Measurements from ENCODE around the gene APOBEC3G. TPM values are rescaled to one million over a fixed set of nuclear protein-coding genes. Genes with fewer than 3 reads are reported as not detected.

The APOBEC3G gene
- total RNA-seq, 5 donors from 2014 or later (not counting 1 experiment from before 2014, with no cell fraction given) = 29.7 to 71.3 (median 62.7) TPM

GRCh38 chr22:39101226-39101625, 24.2 kb downstream of the APOBEC3G start:
- no peaks in the 10 kb centered on the region for H3K27me3 Mint-ChIP-seq

GRCh38 chr22:39103431-39103830, 26.4 kb downstream of the APOBEC3G start:
- Mint-ChIP-seq H3K4me1 (peaks cover 20 to 28% (median 26%) of the 10 kb centered on the region in 3 donors), H3K27me3 (no peaks in the 10 kb centered on the region), H3K36me3 (no peaks in the 10 kb centered on the region), H3K4me3 (no peak overlapping the region), H3K9me3 (no peaks in the 10 kb centered on the region), H3K27ac (no peak overlapping the region)
- ATAC-seq (replicated peaks in 1 of 4) = no peak
- Histone ChIP-seq H3K4me3 (ENCODE audit: control insufficient read depth in 1 of 2, extremely low read depth in 1 of 2, low read length in 1 of 2) (no peak overlapping the region), H3K36me3 (ENCODE audit: control insufficient read depth in 2 of 2, extremely low read depth in 1 of 2, insufficient read depth in 1 of 2, low read length in 1 of 2) (no peaks in the 10 kb centered on the region), H3K4me1 (ENCODE audit: control insufficient read depth in 1 of 2, extremely low read depth in 1 of 2, insufficient read depth in 2 of 2, low read length in 2 of 2) (peaks cover 3 to 22% of the 10 kb centered on the region in 2 experiments), H3K27ac (ENCODE audit: low read length) (no peak overlapping the region), H3K9me3 (no peaks in the 10 kb centered on the region), H3K27me3 (replicated peaks in 1 of 2; ENCODE audit: control insufficient read depth in 2 of 2, extremely low read depth in 1 of 2, insufficient read depth in 2 of 2, low read length in 1 of 2) (no peaks in the 10 kb centered on the region)
- ChIA-PET POLR2A (no interaction called here), CTCF (no interaction called here)
- 100% methylated on average over 2 of the region's 2 CpGs for WGBS (ENCODE audit: insufficient coverage)
- no peak for DNase-seq

More at GRCh38 chr22:39101226-39101625, 24.2 kb downstream of the APOBEC3G start:
- Mint-ChIP-seq H3K36me3 (no peaks in the 10 kb centered on the region), H3K27ac (no peak overlapping the region), H3K9me3 (no peaks in the 10 kb centered on the region), H3K4me3 (no peak overlapping the region), H3K4me1 (peaks cover 39 to 47% (median 44%) of the 10 kb centered on the region in 3 donors)
- Histone ChIP-seq H3K4me3 (ENCODE audit: control insufficient read depth in 1 of 2, extremely low read depth in 1 of 2, low read length in 1 of 2) (no peak overlapping the region), H3K36me3 (ENCODE audit: control insufficient read depth in 2 of 2, extremely low read depth in 1 of 2, insufficient read depth in 1 of 2, low read length in 1 of 2) (no peaks in the 10 kb centered on the region), H3K4me1 (ENCODE audit: control insufficient read depth in 1 of 2, extremely low read depth in 1 of 2, insufficient read depth in 2 of 2, low read length in 2 of 2) (peaks cover 13 to 44% of the 10 kb centered on the region in 2 experiments), H3K9me3 (no peaks in the 10 kb centered on the region), H3K27me3 (replicated peaks in 1 of 2; ENCODE audit: control insufficient read depth in 2 of 2, extremely low read depth in 1 of 2, insufficient read depth in 2 of 2, low read length in 1 of 2) (no peaks in the 10 kb centered on the region), H3K27ac (ENCODE audit: low read length) (no peak overlapping the region)
- no peak for DNase-seq
- ATAC-seq (replicated peaks in 1 of 4) = no peak
- 98% methylated on average over 7 of the region's 13 CpGs for WGBS (ENCODE audit: insufficient coverage)
- CTCF ChIA-PET = no interaction called here
- POLR2A ChIA-PET = no interaction called here

GRCh38 chr22:39106326-39106725, 29.3 kb downstream of the APOBEC3G start:
- Histone ChIP-seq H3K4me3 (ENCODE audit: control insufficient read depth in 1 of 2, extremely low read depth in 1 of 2, low read length in 1 of 2) (no peak overlapping the region), H3K9me3 (no peaks in the 10 kb centered on the region), H3K27me3 (replicated peaks in 1 of 2; ENCODE audit: control insufficient read depth in 2 of 2, extremely low read depth in 1 of 2, insufficient read depth in 2 of 2, low read length in 1 of 2) (no peaks in the 10 kb centered on the region), H3K4me1 (ENCODE audit: control insufficient read depth in 1 of 2, extremely low read depth in 1 of 2, insufficient read depth in 2 of 2, low read length in 2 of 2) (no peaks in the 10 kb centered on the region), H3K36me3 (ENCODE audit: control insufficient read depth in 2 of 2, extremely low read depth in 1 of 2, insufficient read depth in 1 of 2, low read length in 1 of 2) (no peaks in the 10 kb centered on the region), H3K27ac (ENCODE audit: low read length) (no peak overlapping the region)
- ChIA-PET POLR2A (interaction anchor here in 1 of 2 donors (0.6 kb wide), 1 partner anchor 57 kb away, joined by 4 read pairs; no protein-coding TSS in a partner anchor), CTCF (interaction anchor here in 1 of 2 donors (0.5 kb wide), 1 partner anchor 136 kb away, joined by 6 read pairs; no protein-coding TSS in a partner anchor)
- H3K4me1 Mint-ChIP-seq = peaks cover 0 to 6% (median 0%) of the 10 kb centered on the region in 3 donors
- H3K9me3 Mint-ChIP-seq = no peaks in the 10 kb centered on the region
- DNase-seq (no peak), ATAC-seq (replicated peaks in 1 of 4) (no peak)
- no peaks in the 10 kb centered on the region for H3K36me3 Mint-ChIP-seq
- no peaks in the 10 kb centered on the region for H3K27me3 Mint-ChIP-seq
- WGBS (ENCODE audit: insufficient coverage) = 95% methylated on average over 2 of the region's 2 CpGs
- no peak overlapping the region for H3K27ac Mint-ChIP-seq
- H3K4me3 Mint-ChIP-seq = no peak overlapping the region

GRCh38 chr22:39108487-39108886, 31.4 kb downstream of the APOBEC3G start:
- H3K4me3 Mint-ChIP-seq = no peak overlapping the region
- H3K4me3 ChIP-seq (ENCODE audit: control insufficient read depth in 1 of 2, extremely low read depth in 1 of 2, low read length in 1 of 2) = no peak overlapping the region
- peaks cover 0 to 6% (median 0%) of the 10 kb centered on the region in 3 donors for H3K4me1 Mint-ChIP-seq
- H3K27me3 ChIP-seq (replicated peaks in 1 of 2; ENCODE audit: control insufficient read depth in 2 of 2, extremely low read depth in 1 of 2, insufficient read depth in 2 of 2, low read length in 1 of 2) = no peaks in the 10 kb centered on the region
- CTCF ChIA-PET = interaction anchor here in 1 of 2 donors (0.6 kb wide), 1 partner anchor 74 kb away, joined by 5 read pairs; no protein-coding TSS in a partner anchor
- no CpG with 5 or more reads among the region's 4 CpGs for WGBS (ENCODE audit: insufficient coverage)
- no peak overlapping the region for H3K27ac Mint-ChIP-seq
- H3K27me3 Mint-ChIP-seq = no peaks in the 10 kb centered on the region
- H3K36me3 ChIP-seq (ENCODE audit: control insufficient read depth in 2 of 2, extremely low read depth in 1 of 2, insufficient read depth in 1 of 2, low read length in 1 of 2) = no peaks in the 10 kb centered on the region
- no peaks in the 10 kb centered on the region for H3K9me3 ChIP-seq
- no peaks in the 10 kb centered on the region for H3K36me3 Mint-ChIP-seq
- H3K9me3 Mint-ChIP-seq = no peaks in the 10 kb centered on the region
- POLR2A ChIA-PET = no interaction called here
- no peaks in the 10 kb centered on the region for H3K4me1 ChIP-seq (ENCODE audit: control insufficient read depth in 1 of 2, extremely low read depth in 1 of 2, insufficient read depth in 2 of 2, low read length in 2 of 2)
- no peak overlapping the region for H3K27ac ChIP-seq (ENCODE audit: low read length)
- DNase-seq (no peak), ATAC-seq (replicated peaks in 1 of 4) (no peak)

- H3K4me1 ChIP-seq (ENCODE audit: control insufficient read depth in 1 of 2, extremely low read depth in 1 of 2, insufficient read depth in 2 of 2, low read length in 2 of 2) = no peaks in the 10 kb centered on the region
- H3K36me3 ChIP-seq (ENCODE audit: control insufficient read depth in 2 of 2, extremely low read depth in 1 of 2, insufficient read depth in 1 of 2, low read length in 1 of 2) = no peaks in the 10 kb centered on the region
- ChIA-PET POLR2A (no interaction called here), CTCF (interaction anchor here in 1 of 2 donors (0.6 kb wide), 1 partner anchor 10 kb away, joined by 3 read pairs; no protein-coding TSS in a partner anchor)
- Mint-ChIP-seq H3K36me3 (no peaks in the 10 kb centered on the region), H3K27me3 (no peaks in the 10 kb centered on the region), H3K4me3 (no peak overlapping the region), H3K9me3 (no peaks in the 10 kb centered on the region), H3K27ac (no peak overlapping the region), H3K4me1 (peaks cover 0 to 6% (median 0%) of the 10 kb centered on the region in 3 donors)
- DNase-seq (no peak), ATAC-seq (replicated peaks in 1 of 4) (no peak)
- no peaks in the 10 kb centered on the region for H3K9me3 ChIP-seq
- H3K4me3 ChIP-seq (ENCODE audit: control insufficient read depth in 1 of 2, extremely low read depth in 1 of 2, low read length in 1 of 2) = no peak overlapping the region
- 85% methylated on average over 7 of the region's 9 CpGs for WGBS (ENCODE audit: insufficient coverage)
- no peaks in the 10 kb centered on the region for H3K27me3 ChIP-seq (replicated peaks in 1 of 2; ENCODE audit: control insufficient read depth in 2 of 2, extremely low read depth in 1 of 2, insufficient read depth in 2 of 2, low read length in 1 of 2)
- no peak overlapping the region for H3K27ac ChIP-seq (ENCODE audit: low read length)
Measured at GRCh38 chr22:39109361-39109760, 32.3 kb downstream of the APOBEC3G start.

GRCh38 chr22:39110631-39111561, 33.8 kb downstream of the APOBEC3G start:
- DNase-seq (no peak), ATAC-seq (replicated peaks in 1 of 4) (no peak)
- peaks cover 0 to 2% of the 10 kb centered on the region in 2 experiments for H3K4me1 ChIP-seq (ENCODE audit: control insufficient read depth in 1 of 2, extremely low read depth in 1 of 2, insufficient read depth in 2 of 2, low read length in 2 of 2)
- Mint-ChIP-seq H3K36me3 (no peaks in the 10 kb centered on the region), H3K4me1 (peaks cover 0 to 15% (median 4%) of the 10 kb centered on the region in 3 donors), H3K9me3 (no peaks in the 10 kb centered on the region), H3K27ac (peak overlapping the region in 1 of 2 donors; percentile 8), H3K4me3 (no peak overlapping the region), H3K27me3 (no peaks in the 10 kb centered on the region)
- no peak overlapping the region for H3K27ac ChIP-seq (ENCODE audit: low read length)
- H3K27me3 ChIP-seq (replicated peaks in 1 of 2; ENCODE audit: control insufficient read depth in 2 of 2, extremely low read depth in 1 of 2, insufficient read depth in 2 of 2, low read length in 1 of 2) = no peaks in the 10 kb centered on the region
- CTCF ChIA-PET = no interaction called here
- H3K9me3 ChIP-seq = no peaks in the 10 kb centered on the region
- H3K36me3 ChIP-seq (ENCODE audit: control insufficient read depth in 2 of 2, extremely low read depth in 1 of 2, insufficient read depth in 1 of 2, low read length in 1 of 2) = no peaks in the 10 kb centered on the region
- 89% methylated on average over 10 of the region's 15 CpGs for WGBS (ENCODE audit: insufficient coverage)
- no peak overlapping the region for H3K4me3 ChIP-seq (ENCODE audit: control insufficient read depth in 1 of 2, extremely low read depth in 1 of 2, low read length in 1 of 2)
- POLR2A ChIA-PET = no interaction called here

All from T-cell (primary cell).